Right cardiac atrium (tissue), 5 donors: ENCODE measurements around the gene MYL7. TPM values are rescaled to one million over a fixed set of nuclear protein-coding genes. Genes with fewer than 3 reads are reported as not detected.
"Not testable (repeated sequence)": the region's sequence is repeated elsewhere in the genome, so short reads cannot be mapped to it uniquely, and the experiment has no call there.

Experiments used
- ATAC-seq, 2 donors: fragments of 200-7000 bp; cut with Tn5 transposase; one replicate each; pipeline versions ENCODE4 v1.8.0 to v1.9.1; 2020; ENCODE audit warnings: moderate library complexity in 2 of 2, mild to moderate bottlenecking in 1 of 2
- DNase-seq, 3 donors: peaks; one replicate each; pipeline ENCODE4 v3.0.0-alpha.2; 2020
- H3K27ac ChIP-seq: one replicate; pipeline ENCODE4 v1.5.1; 2013; ENCODE audit warnings: mild to moderate bottlenecking, low read length, control low read depth, moderate library complexity
- H3K27me3 ChIP-seq: one replicate; pipeline ENCODE4 v1.6.1; 2013; ENCODE audit not compliant: control insufficient read depth, insufficient read depth
- H3K4me1 ChIP-seq: one replicate; pipeline ENCODE4 v1.6.1; 2013; ENCODE audit warnings: low read length; ENCODE audit not compliant: control insufficient read depth, insufficient read depth
- H3K4me3 ChIP-seq: one replicate; pipeline ENCODE4 v1.5.1; 2013; ENCODE audit warnings: low read length, control low read depth
- H3K9me3 ChIP-seq: one replicate; pipeline ENCODE4 v1.6.1; 2013; ENCODE audit warnings: low read length; ENCODE audit not compliant: control insufficient read depth
- WGBS: extraction: QIAGEN DNeasy Blood & Tissue Kit; methylation state at CpG from one replicate; pipeline ENCODE4 v1.1.7; 2013; 5-methylcytosine and 5-hydroxymethylcytosine counted together
- intact Hi-C, 4 donors: fragments of 100-400 bp; cut with DNase I; formaldehyde crosslinking; loops; one replicate each; pipeline versions ENCODE4 v1.11.0 to v1.14.0; 2022 to 2023
- polyA plus RNA-seq: library from polyadenylated mRNA; stranded (reverse); fragments of 200-250 nt; gene quantifications from one replicate; pipeline ENCODE4 v1.2.3, GENCODE V29; 2013
- total RNA-seq, 4 donors: library from RNA; stranded (reverse); fragmentation: NEBNext Ultra II Directional; extraction: Animal tissue kit (Norgen Biotek cat#: 25700); gene quantifications; one replicate each; pipeline ENCODE4 v1.2.1, GENCODE V29; 2021
- donor health status: healthy with polysubstance abuse.
- donor health status: DM: no; HTN: yes; CAD: no.
- donor health status: DM: no; HTN: no; CAD: no.
- donor health status: DM: no; HTN: yes; CAD: no; lungs with severe emphysema.
- donor health status: DM: yes; HTN: yes; CAD: no.

MYL7 gene
- total and polyA plus RNA-seq, 5 donors = 13,263 to 28,570 (median 14,937) TPM

DNA sequence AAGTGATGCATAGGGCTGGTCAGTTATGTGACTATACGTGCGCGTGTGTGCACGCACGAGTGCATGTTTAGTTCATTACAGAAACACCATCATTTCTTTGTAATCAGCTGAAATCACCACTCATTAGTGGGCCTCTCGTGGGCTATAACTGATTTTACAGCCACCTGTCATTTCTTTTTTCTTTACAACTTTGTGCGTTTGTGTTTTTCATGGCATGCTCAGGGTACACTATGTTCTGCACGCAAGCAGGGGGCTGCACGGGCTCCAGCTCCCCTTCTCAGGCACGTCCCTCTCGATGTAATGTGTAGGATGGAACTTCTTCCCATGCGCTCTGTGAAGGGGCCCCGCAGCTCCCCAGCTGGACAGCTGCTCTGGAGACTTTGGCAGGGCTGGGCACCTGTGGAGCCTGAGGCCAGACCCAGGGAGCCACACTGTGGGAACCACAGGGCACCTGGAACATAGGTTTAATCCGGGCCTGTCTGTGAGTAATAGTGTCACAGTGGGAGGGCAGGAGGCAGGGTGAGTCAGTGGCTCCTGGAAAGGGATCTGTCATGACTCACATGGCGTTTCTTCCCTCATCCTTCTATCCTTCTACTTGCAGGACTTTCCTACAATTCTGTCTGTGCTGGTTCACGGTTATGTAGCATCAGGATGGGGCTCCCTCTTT, 43.2 kb upstream of the MYL7 start:
- WGBS = 71% methylated on average over 16 of the region's 16 CpGs
- Histone ChIP-seq H3K4me1 (no peaks in the 10 kb centered on the region), H3K27me3 (no peaks in the 10 kb centered on the region), H3K27ac (no peak overlapping the region), H3K4me3 (no peak overlapping the region), H3K9me3 (peaks cover 8% of the 10 kb centered on the region)
- intact Hi-C loops = no loop called here
- DNase-seq = no peak
- ATAC-seq = no peak

GRCh38 chr7:44183386-44183785, 42.3 kb upstream of the MYL7 start:
- H3K4me3 ChIP-seq = no peak overlapping the region
- no peaks in the 10 kb centered on the region for H3K27me3 ChIP-seq
- no peak for DNase-seq
- peaks cover 8% of the 10 kb centered on the region for H3K9me3 ChIP-seq
- WGBS = 37% methylated on average over 2 of the region's 2 CpGs
- H3K4me1 ChIP-seq = no peaks in the 10 kb centered on the region
- H3K27ac ChIP-seq = no peak overlapping the region
- intact Hi-C loops = no loop called here
- ATAC-seq = no peak

DNA sequence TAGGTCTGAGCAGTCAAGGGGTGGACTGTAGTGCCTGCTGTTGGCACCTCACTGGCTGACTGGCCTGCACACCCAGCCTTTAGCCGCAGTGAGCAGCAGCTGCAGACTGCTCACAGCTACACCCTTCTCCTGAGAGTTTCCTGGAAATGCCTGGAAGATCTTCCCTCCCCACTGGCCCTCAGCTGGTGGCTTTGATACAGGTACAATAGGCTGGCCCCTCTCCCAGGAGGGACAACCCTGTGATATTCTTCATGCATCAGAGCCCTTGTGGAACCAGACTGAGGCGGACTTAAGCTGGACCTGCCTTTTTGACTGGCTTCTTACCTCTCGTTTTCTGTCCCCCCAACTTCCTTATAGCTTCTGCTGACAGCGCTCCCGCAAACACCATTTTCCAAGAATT, 41.7 kb upstream of the MYL7 start:
- Histone ChIP-seq H3K27ac (no peak overlapping the region), H3K4me3 (no peak overlapping the region), H3K9me3 (peaks cover 8% of the 10 kb centered on the region), H3K4me1 (no peaks in the 10 kb centered on the region), H3K27me3 (no peaks in the 10 kb centered on the region)
- ATAC-seq (no peak), DNase-seq (no peak)
- WGBS = 78% methylated on average over 5 of the region's 5 CpGs
- intact Hi-C loops = no loop called here

DNA sequence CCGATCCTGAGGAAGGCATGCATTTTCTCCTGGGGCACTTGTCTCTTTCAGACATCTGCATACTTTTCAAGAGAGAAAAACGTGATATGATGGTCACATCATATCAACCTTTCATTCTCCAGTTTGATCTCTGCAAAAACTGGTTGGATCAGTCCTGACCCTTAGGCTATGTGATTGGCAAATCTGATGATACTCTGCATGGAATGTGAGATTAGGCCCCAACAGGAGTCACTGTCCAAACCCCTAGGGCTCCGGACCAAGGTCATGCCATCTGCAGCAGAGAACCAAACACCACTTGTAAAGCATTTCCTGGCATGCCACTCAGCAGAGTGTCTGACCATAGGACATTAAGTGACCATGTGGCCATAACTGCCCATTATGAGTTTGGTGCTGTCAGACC, 39.5 kb upstream of the MYL7 start:
- 64% methylated on average over 3 of the region's 3 CpGs for WGBS
- intact Hi-C loops = no loop called here
- DNase-seq (no peak), ATAC-seq (no peak)
- H3K4me1 ChIP-seq = no peaks in the 10 kb centered on the region
- no peak overlapping the region for H3K4me3 ChIP-seq
- peaks cover 8% of the 10 kb centered on the region for H3K9me3 ChIP-seq
- no peak overlapping the region for H3K27ac ChIP-seq
- H3K27me3 ChIP-seq = no peaks in the 10 kb centered on the region

DNA sequence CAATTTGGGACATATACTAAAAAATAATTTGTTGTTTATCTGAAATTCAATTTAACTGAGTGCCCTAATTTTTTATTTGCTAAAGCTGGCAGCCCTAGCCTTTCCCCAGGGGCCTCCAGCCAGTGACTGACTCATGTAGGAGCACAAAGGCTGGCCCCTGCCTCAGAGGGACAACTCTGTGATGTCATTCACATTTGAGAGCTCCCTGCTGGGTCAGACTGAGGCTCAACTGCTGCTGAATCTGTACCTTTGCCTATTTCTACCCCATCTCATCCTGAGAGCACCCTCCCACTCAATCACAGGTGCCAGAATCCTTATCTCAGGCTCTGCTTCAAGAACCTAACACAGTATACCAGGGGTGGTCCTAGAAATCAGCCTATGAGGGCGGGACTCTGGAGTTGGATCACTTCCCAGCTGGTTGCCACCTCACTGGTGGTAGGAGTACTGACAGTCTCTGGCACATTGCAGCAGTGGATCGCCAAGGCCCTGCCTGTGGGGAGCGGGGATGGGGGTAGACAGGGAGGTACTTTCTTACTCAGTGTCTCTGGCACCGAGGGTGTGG, 36.5 kb upstream of the MYL7 start:
- peaks cover 2% of the 10 kb centered on the region for H3K9me3 ChIP-seq
- H3K27me3 ChIP-seq = no peaks in the 10 kb centered on the region
- peak in 1 of 3 donors; percentile 35 for DNase-seq
- intact Hi-C loops = no loop called here
- 49% methylated on average over 4 of the region's 4 CpGs for WGBS
- H3K4me1 ChIP-seq = no peaks in the 10 kb centered on the region
- no peak overlapping the region for H3K4me3 ChIP-seq
- H3K27ac ChIP-seq = peak overlapping the region; percentile 51
- peak; percentile 61 to 70 for ATAC-seq

DNA sequence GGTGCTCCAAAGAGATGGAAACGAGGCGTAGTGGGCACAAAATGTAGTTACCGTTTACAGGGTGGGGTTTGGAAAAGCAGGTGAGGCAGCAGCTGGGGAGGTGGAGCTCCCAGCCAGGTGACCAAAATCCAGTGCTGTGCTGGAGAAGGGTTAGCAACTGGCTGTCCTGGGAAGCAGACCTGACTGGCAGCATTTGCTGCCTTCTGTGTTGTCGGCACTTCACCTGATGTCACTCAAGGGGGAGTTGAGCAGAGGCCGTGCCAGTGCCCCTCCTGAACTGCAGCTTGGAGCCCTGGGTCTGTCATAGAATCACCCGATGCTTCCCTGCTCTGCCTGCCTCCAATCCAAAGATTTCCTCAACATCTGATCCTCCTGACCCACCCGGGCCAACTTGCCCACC, 35.4 kb upstream of the MYL7 start:
- no peak for DNase-seq
- ATAC-seq = no peak

GRCh38 chr7:44175730-44176129, 34.6 kb upstream of the MYL7 start:
- no peaks in the 10 kb centered on the region for H3K27me3 ChIP-seq
- intact Hi-C loops = no loop called here
- WGBS = 75% methylated on average over 3 of the region's 3 CpGs
- H3K4me1 ChIP-seq = no peaks in the 10 kb centered on the region
- DNase-seq (no peak), ATAC-seq (no peak)
- H3K27ac ChIP-seq = no peak overlapping the region
- no peak overlapping the region for H3K4me3 ChIP-seq
- no peaks in the 10 kb centered on the region for H3K9me3 ChIP-seq

More for the DNA sequence above, 35.4 kb upstream of the MYL7 start:
- Histone ChIP-seq H3K4me3 (no peak overlapping the region), H3K27me3 (no peaks in the 10 kb centered on the region), H3K9me3 (no peaks in the 10 kb centered on the region), H3K4me1 (no peaks in the 10 kb centered on the region), H3K27ac (no peak overlapping the region)
- WGBS = 85% methylated on average over 7 of the region's 7 CpGs
- intact Hi-C loops = no loop called here

DNA sequence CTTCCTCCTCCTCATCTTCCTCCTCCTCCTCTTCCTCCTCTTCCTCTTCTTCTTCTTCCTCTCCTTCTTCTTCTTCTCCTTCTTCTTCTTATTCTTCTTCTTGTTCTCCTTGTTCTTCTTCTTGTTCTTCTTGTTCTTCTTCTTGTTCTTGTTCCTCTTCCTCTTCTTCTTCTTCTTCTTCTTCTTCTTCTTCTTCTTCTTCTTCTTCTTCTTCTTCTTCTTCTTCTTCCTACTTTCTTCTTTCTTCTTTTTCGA, 33.5 kb upstream of the MYL7 start:
- 84% methylated on average over 1 of the region's 1 CpG for WGBS
- H3K4me3 ChIP-seq, intact Hi-C loops, H3K4me1 ChIP-seq, ATAC-seq, H3K27ac ChIP-seq, H3K27me3 ChIP-seq, H3K9me3 ChIP-seq, DNase-seq: not testable (repeated sequence)

- no peaks in the 10 kb centered on the region for H3K4me1 ChIP-seq
- H3K4me3 ChIP-seq = no peak overlapping the region
- 61% methylated on average over 3 of the region's 3 CpGs for WGBS
- H3K9me3 ChIP-seq = no peaks in the 10 kb centered on the region
- H3K27ac ChIP-seq = no peak overlapping the region
- H3K27me3 ChIP-seq = no peaks in the 10 kb centered on the region
- ATAC-seq (no peak), DNase-seq (no peak)
- intact Hi-C loops = no loop called here
Observed at GRCh38 chr7:44173911-44174693, 33.0 kb upstream of the MYL7 start.

GRCh38 chr7:44172803-44173424, 31.8 kb upstream of the MYL7 start:
- intact Hi-C loops = no loop called here
- 72% methylated on average over 6 of the region's 6 CpGs for WGBS
- Histone ChIP-seq H3K27ac (no peak overlapping the region), H3K4me1 (no peaks in the 10 kb centered on the region), H3K4me3 (no peak overlapping the region), H3K27me3 (no peaks in the 10 kb centered on the region), H3K9me3 (no peaks in the 10 kb centered on the region)
- DNase-seq (no peak), ATAC-seq (no peak)

DNA sequence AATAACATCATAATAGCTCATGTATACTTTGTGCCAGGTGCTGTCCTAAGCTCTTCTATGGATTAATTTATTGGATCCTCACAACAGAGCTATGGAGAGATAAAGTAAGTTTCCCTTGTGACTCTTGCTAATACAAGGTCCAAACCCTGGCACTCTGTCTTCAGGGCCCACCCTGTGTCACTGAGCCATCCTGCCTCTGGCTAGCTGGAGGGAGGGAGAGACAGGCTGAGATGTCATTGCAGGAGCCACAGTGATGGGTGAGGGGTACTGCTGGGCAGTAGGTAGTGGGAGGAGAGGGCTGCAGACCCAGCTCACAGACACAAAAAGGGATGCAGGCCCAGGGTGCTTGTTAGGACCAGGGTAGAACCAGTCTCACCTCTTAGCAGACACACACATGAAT, 31.2 kb upstream of the MYL7 start:
- no peak overlapping the region for H3K27ac ChIP-seq
- no peaks in the 10 kb centered on the region for H3K27me3 ChIP-seq
- no peaks in the 10 kb centered on the region for H3K4me1 ChIP-seq
- DNase-seq (no peak), ATAC-seq (no peak)
- H3K4me3 ChIP-seq = no peak overlapping the region
- intact Hi-C loops = no loop called here
- H3K9me3 ChIP-seq = no peaks in the 10 kb centered on the region
